K562 (cell line): ENCODE results near the gene DNAH8. TPM values are rescaled to one million over a fixed set of nuclear protein-coding genes. Genes with fewer than 3 reads are reported as not detected.

Source experiments
- BRF2 ChIP-seq: IDR thresholded peaks from 3 replicates; pipeline ENCODE4 v1.6.1; 2011; ENCODE audit warnings: borderline replicate concordance, mild to moderate bottlenecking; ENCODE audit not compliant: insufficient read length, insufficient read depth
- CTCF ChIP-seq, 3 experiments: IDR thresholded peaks in 2 of 3; conservative IDR thresholded peaks in 1 of 3; 2 replicates each; pipeline ENCODE4 v1.5.1; 2011 to 2012; ENCODE audit warnings: low read length in 3 of 3, mild to moderate bottlenecking in 3 of 3, control low read depth in 2 of 3, improper control_type of control experiment in 1 of 3, inconsistent platforms in 1 of 3, low read depth in 1 of 3, mixed read lengths in 1 of 3, moderate library complexity in 1 of 3; ENCODE audit not compliant: insufficient read depth in 2 of 3
- DEAF1 ChIP-seq: fragments of 450-650 bp; formaldehyde crosslinking; IDR thresholded peaks from 2 replicates; pipeline ENCODE4 v1.4.0; 2020; ENCODE audit warnings: mild to moderate bottlenecking, moderate library complexity
- HMBOX1 ChIP-seq: sonication (generic); IDR thresholded peaks from 2 replicates; pipeline ENCODE4 v1.6.1; 2016
- PTBP1 ChIP-seq: fragments of 200-400 bp; formaldehyde crosslinking; IDR thresholded peaks from 2 replicates; pipeline ENCODE4 v1.6.1; 2017; ENCODE audit warnings: low read depth, low read length
- RAD21 ChIP-seq, 2 experiments: fragments of 250-450 bp in 1 of 2; fragments of 450-650 bp in 1 of 2; sonication (Bioruptor Pico) in 1 of 2; formaldehyde crosslinking in 1 of 2; IDR thresholded peaks in 1 of 2; conservative IDR thresholded peaks in 1 of 2; 2 replicates each; pipeline versions ENCODE4 v1.4.0 to v1.8.0; 2020 to 2022; ENCODE audit warnings: mild to moderate bottlenecking in 2 of 2, moderate library complexity in 1 of 2
- RCOR1 ChIP-seq, 2 experiments: IDR thresholded peaks; 2 replicates each; pipeline ENCODE4 v1.6.1; 2012; ENCODE audit warnings: low read depth in 2 of 2, low read length in 2 of 2, borderline replicate concordance in 1 of 2, improper control_type of control experiment in 1 of 2
- REST ChIP-seq, 2 experiments: fragments of 450-650 bp; formaldehyde crosslinking in 1 of 2; IDR thresholded peaks; 2 replicates each; pipeline versions ENCODE4 v1.4.0 to v1.6.1; 2014 to 2020; ENCODE audit warnings: mild to moderate bottlenecking in 2 of 2, borderline replicate concordance in 1 of 2, low read depth in 1 of 2
- STAG1 ChIP-seq: sonication (generic); formaldehyde crosslinking; IDR thresholded peaks from 2 replicates; pipeline ENCODE4 v1.5.0; 2020; ENCODE audit warnings: missing genetic modification reagents, borderline replicate concordance
- ZNF57 ChIP-seq: fragments of 450-650 bp; formaldehyde crosslinking; IDR thresholded peaks from 2 replicates; pipeline ENCODE4 v1.4.0; 2020; ENCODE audit warnings: mild to moderate bottlenecking, moderate library complexity
- polyA plus RNA-seq, 8 experiments: library from polyadenylated mRNA; depleted of rRNA in 4 of 8; stranded (reverse) in 5 of 8; unstranded in 3 of 8; fragments of >200 nt; fragmentation: Nextera tagmentation in 2 of 8; fragmentation: Illumina TruSeq in 1 of 8; extraction: Ambion mirVana in 2 of 8; extraction: Trizol in 1 of 8; gene quantifications; 2 replicates each; pipeline versions ENCODE4 v1.2.1 to v1.2.3, GENCODE V29; 2011 to 2014; ENCODE audit warnings: inconsistent platforms in 1 of 8, missing spikeins in 1 of 8
- total RNA-seq, 7 experiments: library from RNA; depleted of rRNA in 6 of 7; stranded (reverse); fragments of >200 nt in 6 of 7; fragmentation: Illumina TruSeq in 2 of 7; extraction: Trizol in 2 of 7; gene quantifications; 2 replicates each; pipeline versions ENCODE4 v1.2.1 to v1.2.3, GENCODE V29; 2011 to 2021; ENCODE audit warnings: low replicate concordance in 1 of 7

The DNAH8 gene
- total and polyA plus RNA-seq, 9 of the 15 experiments (the other 6 are each of a cell fraction or from before 2014, with no cell fraction given), result 1.2 to 4.2 (median 2.9) TPM

- TF ChIP-seq REST (IDR thresholded peaks at IDR 0.05; ENCODE audit: borderline replicate concordance) (peak; percentile 45; the same call in 1 of the 2 replicates), REST (CRISPR knock-in tag; IDR thresholded peaks at IDR 0.05; ENCODE audit: low read depth) (no peak), RCOR1 (IDR thresholded peaks at IDR 0.05; ENCODE audit: borderline replicate concordance in 1 of 2, low read depth in 2 of 2, low read length in 2 of 2) (peak in 1 of 2 experiments; percentile 44; a peak in 1 of 4 replicates), HMBOX1 (peak; percentile 39; the same call in 1 of the 2 replicates), CTCF (IDR thresholded peaks at IDR 0.05 in 2 of 3, conservative IDR thresholded peaks at IDR 0.05 in 1 of 3; ENCODE audit: insufficient read depth in 2 of 3, low read depth in 1 of 3, low read length in 3 of 3) (peak; percentile 91 to 95 (median 91)), PTBP1 (no peak), DEAF1 (CRISPR knock-in tag) (peak; percentile 60; the same call in 1 of the 2 replicates), BRF2 (no peak), STAG1 (peak; percentile 59; the same call in 1 of the 2 replicates), ZNF57 (CRISPR knock-in tag) (no peak), RAD21 (CRISPR knock-in tag; conservative IDR thresholded peaks at IDR 0.05 in 1 of 2, IDR thresholded peaks at IDR 0.05 in 1 of 2) (peak; percentile 77 to 86)
These were observed 156.8 kb downstream of the DNAH8 start (continued) for GRCh38 chr6:38871741-38872568.
